DOHH2 (cell line): ENCODE results near the gene KHNYN.

Experiments used
- H3F3A ChIP-seq: fragments of 200-600 bp; sonication (generic), shearing (Covaris generic); 2 replicates; pipeline ENCODE4 v1.6.0; 2016; ENCODE audit warnings: antibody characterized with exemption, mild to moderate bottlenecking; ENCODE audit not compliant: control insufficient read depth, insufficient read depth
- H3K27ac ChIP-seq: fragments of 200-600 bp; sonication (generic); 2 replicates; pipeline ENCODE4 v1.5.1; 2014; ENCODE audit warnings: low read depth, mild to moderate bottlenecking, low read length, moderate library complexity
- H3K27me3 ChIP-seq: fragments of 200-600 bp; sonication (generic); 2 replicates; pipeline ENCODE4 v1.6.1; 2014; ENCODE audit warnings: mild to moderate bottlenecking, low read length, mixed read lengths; ENCODE audit not compliant: control insufficient read depth
- H3K36me3 ChIP-seq: fragments of 200-600 bp; sonication (generic); 2 replicates; pipeline ENCODE4 v1.6.1; 2014; ENCODE audit warnings: mild to moderate bottlenecking, low read length, moderate library complexity, mixed read lengths; ENCODE audit not compliant: control insufficient read depth
- H3K4me1 ChIP-seq: fragments of 200-600 bp; sonication (generic); 2 replicates; pipeline ENCODE4 v1.6.1; 2014; ENCODE audit warnings: mild to moderate bottlenecking, low read length, mixed read lengths; ENCODE audit not compliant: control insufficient read depth
- H3K4me2 ChIP-seq: fragments of 200-600 bp; sonication (generic); 2 replicates; pipeline ENCODE4 v1.6.0; 2014; ENCODE audit warnings: mild to moderate bottlenecking, low read length, moderate library complexity
- H3K4me3 ChIP-seq: fragments of 200-600 bp; sonication (generic); 2 replicates; pipeline ENCODE4 v1.5.1; 2014; ENCODE audit warnings: mild to moderate bottlenecking, low read length, mixed read lengths
- H3K79me2 ChIP-seq: fragments of 200-600 bp; sonication (generic); 2 replicates; pipeline ENCODE4 v1.6.1; 2014; ENCODE audit warnings: mild to moderate bottlenecking, low read length, mixed read lengths; ENCODE audit not compliant: control insufficient read depth
- H3K9me2 ChIP-seq: fragments of 200-600 bp; sonication (generic); replicated peaks from 2 replicates; pipeline ENCODE4 v1.6.1; 2014; ENCODE audit warnings: mild to moderate bottlenecking, low read length, mixed read lengths; ENCODE audit not compliant: control insufficient read depth
- H3K9me3 ChIP-seq: fragments of 200-600 bp; sonication (generic); 2 replicates; pipeline ENCODE4 v1.6.1; 2014; ENCODE audit warnings: antibody characterized with exemption, low read length, mixed read lengths; ENCODE audit not compliant: control insufficient read depth, insufficient read depth
- H4K20me1 ChIP-seq: fragments of 200-600 bp; sonication (generic); 2 replicates; pipeline ENCODE4 v1.6.0; 2014; ENCODE audit warnings: low read depth, mild to moderate bottlenecking, antibody characterized with exemption, low read length, moderate library complexity; ENCODE audit not compliant: control insufficient read depth, insufficient read depth
- CTCF ChIP-seq: fragments of 200-600 bp; sonication (generic); IDR thresholded peaks from one replicate; pipeline ENCODE4 v1.5.1; 2014; ENCODE audit warnings: antibody characterized with exemption, mild to moderate bottlenecking, low read depth, low read length; ENCODE audit not compliant: poor library complexity, severe bottlenecking
- EZH2phosphoT487 ChIP-seq: fragments of 200-600 bp; sonication (generic); IDR thresholded peaks from 2 replicates; pipeline ENCODE4 v1.6.1; 2017; ENCODE audit warnings: borderline replicate concordance, mild to moderate bottlenecking, antibody characterized with exemption, low read length, moderate library complexity, mixed read lengths

The KHNYN gene

GRCh38 chr14:24432259-24433131, 2.7 kb downstream of the KHNYN start:
- peaks cover 50% of the 10 kb centered on the region for H3K36me3 ChIP-seq
- peak overlapping the region; percentile 94; the same call in 1 of the 2 replicates for H3K4me2 ChIP-seq
- H3K9me3 ChIP-seq, result no peaks in the 10 kb centered on the region
- no peaks in the 10 kb centered on the region for H3K27me3 ChIP-seq
- H3F3A ChIP-seq, result no peaks in the 10 kb centered on the region; the same call in 1 of the 2 replicates
- no peak overlapping the region for H3K4me3 ChIP-seq
- no peak overlapping the region for H3K27ac ChIP-seq
- peaks cover 29% of the 10 kb centered on the region for H3K79me2 ChIP-seq
- peaks cover 6% of the 10 kb centered on the region; the same call in 1 of the 2 replicates for H4K20me1 ChIP-seq
- H3K4me1 ChIP-seq, result peaks cover 44% of the 10 kb centered on the region
- TF ChIP-seq CTCF, result no peak
- TF ChIP-seq EZH2phosphoT487, result no peak
- no peaks in the 10 kb centered on the region for H3K9me2 ChIP-seq

- H3K9me3 ChIP-seq, result no peaks in the 10 kb centered on the region
- H3F3A ChIP-seq, result peaks cover 3% of the 10 kb centered on the region; the same call in 1 of the 2 replicates
- no peaks in the 10 kb centered on the region for H3K27me3 ChIP-seq
- H3K27ac ChIP-seq, result no peak overlapping the region
- no peaks in the 10 kb centered on the region for H3K9me2 ChIP-seq
- H3K4me2 ChIP-seq, result no peak overlapping the region
- no peak overlapping the region for H3K4me3 ChIP-seq
- peaks cover 6% of the 10 kb centered on the region; the same call in 1 of the 2 replicates for H4K20me1 ChIP-seq
- H3K36me3 ChIP-seq, result peaks cover 66% of the 10 kb centered on the region
- H3K4me1 ChIP-seq, result peaks cover 49% of the 10 kb centered on the region
- TF ChIP-seq CTCF (no peak), EZH2phosphoT487 (no peak)
- H3K79me2 ChIP-seq, result peaks cover 29% of the 10 kb centered on the region
Observed at GRCh38 chr14:24434036-24434435, 4.3 kb downstream of the KHNYN start.

- Histone ChIP-seq H3K27ac (no peak overlapping the region), H3K4me2 (no peak overlapping the region), H3K9me3 (no peaks in the 10 kb centered on the region), H4K20me1 (peaks cover 6% of the 10 kb centered on the region; the same call in 1 of the 2 replicates), H3K4me1 (peaks cover 43% of the 10 kb centered on the region), H3K27me3 (no peaks in the 10 kb centered on the region), H3K36me3 (peaks cover 72% of the 10 kb centered on the region), H3K9me2 (no peaks in the 10 kb centered on the region), H3K79me2 (peaks cover 29% of the 10 kb centered on the region), H3F3A (peaks cover 3% of the 10 kb centered on the region; the same call in 1 of the 2 replicates), H3K4me3 (no peak overlapping the region)
- TF ChIP-seq EZH2phosphoT487 (no peak), CTCF (no peak)
Observed at GRCh38 chr14:24434676-24435075, 4.9 kb downstream of the KHNYN start.
